Activated CD8-positive, alpha-beta memory T cell treated with anti-CD3 and anti-CD28 coated beads, Interleukin-2, amount 50 U/mL, for 24 hours (primary cell): ENCODE results near the gene POM121L12.

Experiments used
- DNase-seq: peaks from one replicate; pipeline ENCODE4 v3.0.0-alpha.2; 2020; ENCODE audit errors: extremely low read depth

Gene POM121L12

GRCh38 chr7:53035499-53036412 is at the start of gene POM121L12:
Gene POM121L12 (plus strand): TSS chr7:53035633. CDS start chr7:53035672, 39 bp downstream.
- DNase-seq, result no peak

- no peak for DNase-seq
These were observed 43.4 kb upstream of the POM121L12 start for GRCh38 chr7:52992001-52992400.

- DNase-seq, result no peak
These were observed 42.8 kb upstream of the POM121L12 start for GRCh38 chr7:52992479-52993162.

- DNase-seq, result no peak
These were observed 39.8 kb upstream of the POM121L12 start for GRCh38 chr7:52995676-52996075.

GRCh38 chr7:53001221-53001620 is 34.2 kb upstream of the POM121L12 start:
- DNase-seq, result no peak

GRCh38 chr7:53002389-53002788 is 33.0 kb upstream of the POM121L12 start:
- DNase-seq, result no peak

GRCh38 chr7:53003653-53004445 is 31.6 kb upstream of the POM121L12 start:
- DNase-seq, result no peak

- no peak for DNase-seq
These were observed 21.5 kb upstream of the POM121L12 start for GRCh38 chr7:53013925-53014324.

GRCh38 chr7:53015463-53015862 is 20.0 kb upstream of the POM121L12 start:
- DNase-seq, result no peak

GRCh38 chr7:53022893-53023292 is 12.5 kb upstream of the POM121L12 start:
- DNase-seq, result no peak

GRCh38 chr7:53048638-53049037 is 13.2 kb downstream of the POM121L12 start:
- no peak for DNase-seq

GRCh38 chr7:53050433-53050832 is 15.0 kb downstream of the POM121L12 start:
- DNase-seq, result no peak

GRCh38 chr7:53059591-53059990 is 24.2 kb downstream of the POM121L12 start:
- DNase-seq, result no peak

- DNase-seq, result no peak
These were observed 24.6 kb downstream of the POM121L12 start for GRCh38 chr7:53060066-53060465.

- DNase-seq, result no peak
These were observed 27.4 kb downstream of the POM121L12 start for GRCh38 chr7:53062796-53063195.

GRCh38 chr7:53068673-53069072 is 33.2 kb downstream of the POM121L12 start:
- DNase-seq, result no peak

- DNase-seq, result no peak
These were observed 35.5 kb downstream of the POM121L12 start for GRCh38 chr7:53070883-53071282.
